ENCODE data around the gene ST7L. TPM values are rescaled to one million over a fixed set of nuclear protein-coding genes. Genes with fewer than 3 reads are reported as not detected.

The ST7L gene
- total RNA-seq, 1 experiment from 2014 or later: 17.5 TPM

DNA sequence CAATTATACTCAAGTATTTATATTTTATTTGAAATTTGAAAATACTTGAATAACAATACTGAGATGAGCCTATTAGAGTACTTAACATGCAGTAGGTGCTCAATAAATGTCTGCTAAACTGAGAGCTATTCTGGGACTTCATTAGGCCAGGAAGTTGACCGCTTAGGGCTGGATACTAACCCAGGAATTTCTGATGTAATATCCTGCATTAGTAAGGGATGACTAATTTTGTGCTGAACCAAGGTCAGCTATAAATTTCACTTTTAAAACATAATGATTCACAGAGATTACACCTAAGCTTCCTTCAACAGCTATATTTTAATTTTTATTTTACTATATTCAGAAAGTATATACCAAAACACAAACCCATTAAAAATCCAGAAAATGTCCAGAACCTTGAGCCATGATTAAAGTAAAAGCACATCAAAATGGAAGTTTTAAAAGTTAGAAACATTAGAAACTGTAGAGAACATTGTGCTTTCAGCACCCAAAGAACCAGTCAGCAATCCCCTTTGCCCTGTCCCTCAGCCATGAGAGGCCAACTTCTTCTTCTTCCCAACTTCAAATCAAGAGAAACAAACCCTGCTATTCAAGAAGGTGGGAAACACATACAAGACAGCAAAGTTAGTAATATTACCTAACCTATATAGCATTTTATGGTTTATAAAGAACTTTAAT lies 74.8 kb downstream of the ST7L start:
- Histone ChIP-seq H3K9me2 (replicated peaks; ENCODE audit: low read length) (no peaks in the 10 kb centered on the region), H4K20me1 (ENCODE audit: low read length) (no peaks in the 10 kb centered on the region), H3K27me3 (ENCODE audit: low read length) (no peaks in the 10 kb centered on the region), H3K9me3 (ENCODE audit: low read length) (no peaks in the 10 kb centered on the region), H3K27ac (ENCODE audit: low read length) (peak overlapping the region; percentile 76), H3K36me3 (ENCODE audit: low read depth, low read length) (peaks cover 3% of the 10 kb centered on the region), H3F3A (ENCODE audit: low read length, unreplicated experiment) (peaks cover 3% of the 10 kb centered on the region), H3K4me1 (ENCODE audit: insufficient read depth, low read length) (peaks cover 20% of the 10 kb centered on the region), H3K4me2 (ENCODE audit: low read length) (peak overlapping the region; percentile 67), H3K79me2 (ENCODE audit: low read length) (no peaks in the 10 kb centered on the region), H2AFZ (ENCODE audit: low read length) (no peak overlapping the region), H3K9ac (ENCODE audit: low read length) (0 out of 2 replicates have a peak overlapping the region, but pooled peaks have one; percentile 4), H3K4me3 (ENCODE audit: low read length) (peak overlapping the region; percentile 28; the same call in 1 of the 2 replicates)
- intact Hi-C loops (cut with micrococcal nuclease): loop anchor here (2.0 to 5.0 kb wide), 3 partner anchors 15 to 71 kb away; no protein-coding TSS in a partner anchor
- peak; percentile 91 for ATAC-seq
- TF ChIP-seq, protein P1, sequence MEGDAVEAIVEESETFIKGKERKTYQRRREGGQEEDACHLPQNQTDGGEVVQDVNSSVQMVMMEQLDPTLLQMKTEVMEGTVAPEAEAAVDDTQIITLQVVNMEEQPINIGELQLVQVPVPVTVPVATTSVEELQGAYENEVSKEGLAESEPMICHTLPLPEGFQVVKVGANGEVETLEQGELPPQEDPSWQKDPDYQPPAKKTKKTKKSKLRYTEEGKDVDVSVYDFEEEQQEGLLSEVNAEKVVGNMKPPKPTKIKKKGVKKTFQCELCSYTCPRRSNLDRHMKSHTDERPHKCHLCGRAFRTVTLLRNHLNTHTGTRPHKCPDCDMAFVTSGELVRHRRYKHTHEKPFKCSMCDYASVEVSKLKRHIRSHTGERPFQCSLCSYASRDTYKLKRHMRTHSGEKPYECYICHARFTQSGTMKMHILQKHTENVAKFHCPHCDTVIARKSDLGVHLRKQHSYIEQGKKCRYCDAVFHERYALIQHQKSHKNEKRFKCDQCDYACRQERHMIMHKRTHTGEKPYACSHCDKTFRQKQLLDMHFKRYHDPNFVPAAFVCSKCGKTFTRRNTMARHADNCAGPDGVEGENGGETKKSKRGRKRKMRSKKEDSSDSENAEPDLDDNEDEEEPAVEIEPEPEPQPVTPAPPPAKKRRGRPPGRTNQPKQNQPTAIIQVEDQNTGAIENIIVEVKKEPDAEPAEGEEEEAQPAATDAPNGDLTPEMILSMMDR (conservative IDR thresholded peaks at IDR 0.05; ENCODE audit: low read depth, low read length): no peak
- TF ChIP-seq EZH2phosphoT487 (IDR thresholded peaks at IDR 0.05; ENCODE audit: borderline replicate concordance, low read length): no peak
- no peak for TF ChIP-seq EZH2 (IDR thresholded peaks at IDR 0.05; ENCODE audit: low read length, unreplicated experiment)
- BruUV-seq (replicated peaks): TSS peak; percentile 77
- peak; percentile 91 for DNase-seq
- ChIA-PET POLR2A (ENCODE audit: unreplicated experiment) (interaction anchor here (0.6 to 1.1 kb wide), 3 partner anchors 17 to 131 kb away, joined by 3 to 13 read pairs (median 5); partner anchors contain the start of gene MOV10), CTCF (interaction anchor here (0.8 to 1.4 kb wide), 3 partner anchors 15 to 150 kb away, joined by 3 to 6 read pairs (median 4); no protein-coding TSS in a partner anchor)

DNA sequence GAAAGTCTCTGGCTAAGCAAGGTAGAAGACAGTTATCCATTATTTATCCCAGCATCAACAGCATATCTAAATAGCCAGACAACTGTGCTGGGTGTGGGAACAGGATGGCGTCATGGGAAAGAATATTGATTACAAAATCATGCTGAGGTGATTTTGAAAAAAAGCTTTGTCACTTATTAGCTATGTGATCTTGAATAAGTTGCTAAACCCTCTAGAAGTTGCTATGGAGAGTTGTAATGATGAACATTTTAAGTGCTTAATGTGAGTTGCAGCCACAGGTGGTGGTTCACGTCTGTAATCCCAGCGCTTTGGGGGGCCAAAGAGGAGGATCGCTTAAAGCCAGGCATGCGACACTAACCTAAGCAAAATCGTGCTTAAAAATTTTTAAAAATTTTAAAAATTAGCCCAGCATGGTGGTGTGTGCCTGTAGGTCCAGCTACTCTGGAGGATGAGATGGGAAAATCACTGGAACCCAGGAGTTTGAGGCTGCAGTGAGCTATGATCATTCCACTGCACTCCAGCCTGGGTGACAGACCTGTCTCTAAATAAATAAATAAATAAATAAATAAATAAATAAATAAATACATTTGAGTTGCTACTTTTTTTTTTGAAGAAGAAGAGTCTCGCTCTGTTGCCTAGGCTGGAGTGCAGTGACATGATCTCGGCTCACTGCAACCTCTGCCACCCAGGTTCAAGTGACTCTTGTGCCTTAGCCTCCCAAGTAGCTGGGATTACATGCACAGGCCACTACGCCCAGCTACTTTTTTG lies 76.6 kb downstream of the ST7L start:
- H3K27me3 ChIP-seq (ENCODE audit: low read length): no peaks in the 10 kb centered on the region
- H4K20me1 ChIP-seq (ENCODE audit: low read length): no peaks in the 10 kb centered on the region
- TF ChIP-seq, protein P1 (conservative IDR thresholded peaks at IDR 0.05; ENCODE audit: low read depth, low read length): no peak
- TF ChIP-seq EZH2phosphoT487 (IDR thresholded peaks at IDR 0.05; ENCODE audit: borderline replicate concordance, low read length): no peak
- no peak for TF ChIP-seq EZH2 (IDR thresholded peaks at IDR 0.05; ENCODE audit: low read length, unreplicated experiment)
- no peaks in the 10 kb centered on the region for H3K79me2 ChIP-seq (ENCODE audit: low read length)
- CTCF ChIA-PET: no interaction called here
- no peak for ATAC-seq
- no peak overlapping the region for H3K27ac ChIP-seq (ENCODE audit: low read length)
- no peak for DNase-seq
- H3F3A ChIP-seq (ENCODE audit: low read length, unreplicated experiment): peaks cover 3% of the 10 kb centered on the region
- no peak overlapping the region for H2AFZ ChIP-seq (ENCODE audit: low read length)
- H3K9me2 ChIP-seq (replicated peaks; ENCODE audit: low read length): no peaks in the 10 kb centered on the region
- H3K9ac ChIP-seq (ENCODE audit: low read length): no peak overlapping the region
- POLR2A ChIA-PET (ENCODE audit: unreplicated experiment): no interaction called here
- no TSS peak for BruUV-seq (replicated peaks)
- intact Hi-C loops (cut with micrococcal nuclease): loop anchor here (5.0 kb wide), 1 partner anchor 55 kb away; no protein-coding TSS in a partner anchor
- no peaks in the 10 kb centered on the region for H3K9me3 ChIP-seq (ENCODE audit: low read length)
- H3K4me3 ChIP-seq (ENCODE audit: low read length): no peak overlapping the region
- peaks cover 20% of the 10 kb centered on the region for H3K4me1 ChIP-seq (ENCODE audit: insufficient read depth, low read length)
- peaks cover 3% of the 10 kb centered on the region for H3K36me3 ChIP-seq (ENCODE audit: low read depth, low read length)
- H3K4me2 ChIP-seq (ENCODE audit: low read length): no peak overlapping the region

All from PC-3 (cell line).